HG02938 (cell line): ENCODE measurements around the gene TNFRSF18.

ENCODE experiments used
- ATAC-seq: cut with Tn5 transposase; IDR thresholded peaks from one replicate; pipeline ENCODE4 v1.9.1; 2021; ENCODE audit warnings: mild to moderate bottlenecking, moderate library complexity; ENCODE audit not compliant: unreplicated experiment

Gene TNFRSF18

DNA sequence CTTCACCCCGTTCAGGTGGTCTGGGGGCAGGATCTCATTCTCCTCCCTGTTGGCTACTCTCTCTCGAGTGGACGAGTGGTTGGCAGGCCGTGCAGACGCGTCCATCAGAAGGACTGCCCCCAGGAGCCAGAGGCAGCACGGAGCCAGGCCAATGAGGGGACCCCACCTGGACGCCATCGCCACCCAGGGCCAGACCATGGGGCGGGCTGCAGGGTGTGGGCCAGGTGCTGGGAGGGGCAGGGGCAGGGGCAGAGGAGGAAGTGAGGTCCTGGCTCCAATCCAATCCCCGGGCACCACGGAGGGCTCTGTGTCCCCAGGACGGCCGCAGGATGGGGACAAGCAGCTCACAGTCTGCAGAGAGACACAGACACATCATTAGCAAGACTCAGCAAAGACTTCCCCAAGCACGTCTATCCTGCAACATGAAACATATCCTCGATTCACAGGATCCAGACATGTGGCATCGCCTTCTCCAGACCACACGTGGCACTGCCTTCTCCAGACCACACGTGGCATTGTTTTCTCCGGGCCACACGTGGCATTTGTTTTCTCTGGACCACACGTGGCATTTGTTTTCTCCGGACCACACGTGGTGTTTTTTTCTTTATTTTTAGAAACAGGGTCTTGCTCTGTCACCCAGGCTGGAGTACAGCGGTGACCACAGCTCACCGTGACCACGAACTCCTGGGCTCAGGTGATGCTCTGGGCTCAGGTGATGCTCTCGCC, 22.4 kb upstream of the TNFRSF18 start:
- ATAC-seq = no peak

DNA sequence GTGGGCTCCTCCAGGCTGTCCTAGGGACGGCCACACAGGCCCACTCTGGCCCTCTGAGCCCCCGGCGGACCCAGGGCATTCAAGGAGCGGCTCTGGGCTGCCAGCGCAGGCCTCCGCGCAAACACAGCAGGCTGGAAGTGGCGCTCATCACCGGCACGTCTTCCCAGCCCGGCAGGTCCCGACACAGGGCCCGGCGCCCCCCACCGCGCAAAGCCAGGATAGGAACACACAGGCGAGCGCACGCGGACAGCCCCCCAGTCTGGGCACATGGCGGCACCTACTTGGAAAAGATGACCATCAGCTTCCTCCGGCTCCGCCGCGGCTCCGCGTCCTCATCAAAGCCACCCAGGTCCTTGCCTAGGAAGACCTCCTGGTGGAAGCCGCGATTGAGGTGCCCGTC, 21.8 kb upstream of the TNFRSF18 start:
- no peak for ATAC-seq

DNA sequence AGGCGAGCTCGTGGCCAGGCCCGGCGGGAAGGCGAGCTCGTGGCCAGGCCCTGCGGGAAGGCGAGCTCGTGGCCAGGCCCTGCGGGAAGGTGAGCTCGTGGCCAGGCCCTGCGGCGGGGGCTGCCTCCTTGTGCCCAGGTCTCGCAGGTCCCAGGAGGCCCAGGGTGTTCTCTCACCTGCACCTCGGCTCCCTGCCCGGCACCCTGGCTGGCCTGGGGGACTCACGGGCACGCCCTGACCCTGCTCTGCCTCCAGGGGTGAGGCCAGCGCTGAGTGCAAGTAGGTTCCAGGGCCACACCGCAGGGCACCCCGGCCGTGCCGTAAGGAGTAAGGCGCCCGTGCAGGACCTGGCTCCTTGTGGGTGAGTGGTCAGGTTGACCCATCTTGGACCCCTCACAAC, 21.0 kb upstream of the TNFRSF18 start:
- no peak for ATAC-seq

DNA sequence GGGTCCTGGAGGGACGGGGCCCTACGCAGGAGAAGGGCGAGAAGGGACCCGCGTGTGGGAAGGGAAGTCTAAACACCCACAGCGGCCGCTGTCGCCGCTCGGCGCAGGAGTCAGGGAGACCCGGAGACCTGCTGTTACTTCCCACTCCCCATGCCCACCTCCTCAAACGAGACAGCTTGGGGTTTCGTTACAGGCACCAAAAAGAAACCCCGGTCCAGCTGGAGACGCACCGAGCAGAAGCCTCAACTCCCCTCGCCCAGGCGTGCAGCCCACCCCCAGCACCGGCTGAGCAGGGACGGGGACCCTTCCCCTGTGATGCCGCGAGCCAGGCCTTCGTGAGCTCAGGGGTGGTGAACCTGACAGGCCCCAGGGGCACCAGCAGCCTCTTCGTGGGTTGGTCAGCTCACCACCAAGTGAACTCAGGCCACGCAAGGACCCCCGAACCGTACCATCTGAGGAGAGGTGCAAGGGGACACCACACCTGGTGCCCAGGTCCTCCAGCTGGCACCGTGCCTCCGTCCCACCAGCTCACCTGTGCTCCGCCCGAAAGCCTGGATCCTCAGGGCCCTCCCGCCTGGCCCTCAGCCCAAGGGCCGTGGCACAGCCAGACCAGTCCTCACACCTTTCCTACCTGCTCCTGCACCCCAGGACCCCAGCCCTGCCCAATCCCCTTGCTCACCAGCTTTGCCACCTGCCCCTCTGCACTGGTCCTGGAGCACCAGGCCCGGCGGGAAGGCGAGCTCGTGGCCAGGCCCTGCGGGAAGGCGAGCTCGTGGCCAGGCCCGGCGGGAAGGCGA, 20.4 kb upstream of the TNFRSF18 start:
- ATAC-seq = no peak

DNA sequence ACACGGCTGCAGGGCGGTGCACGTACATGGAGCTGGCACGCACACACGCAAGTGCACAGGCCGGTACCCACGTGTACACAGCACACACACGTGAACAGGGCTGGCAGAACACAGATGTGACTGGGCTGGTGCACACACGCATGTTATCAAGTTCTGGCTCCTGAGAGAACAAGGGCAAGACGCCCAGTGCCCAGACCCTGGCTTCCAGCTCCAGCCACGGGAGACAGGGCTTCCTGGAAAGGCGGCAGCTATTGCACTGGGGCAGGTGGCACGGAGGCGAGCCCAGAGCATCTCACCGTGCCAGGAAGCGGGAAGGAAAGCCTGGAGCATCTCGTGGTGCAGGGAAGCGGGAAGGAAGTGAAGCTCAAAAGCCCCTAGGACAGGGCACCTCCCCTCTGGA, 19.5 kb upstream of the TNFRSF18 start:
- no peak for ATAC-seq

DNA sequence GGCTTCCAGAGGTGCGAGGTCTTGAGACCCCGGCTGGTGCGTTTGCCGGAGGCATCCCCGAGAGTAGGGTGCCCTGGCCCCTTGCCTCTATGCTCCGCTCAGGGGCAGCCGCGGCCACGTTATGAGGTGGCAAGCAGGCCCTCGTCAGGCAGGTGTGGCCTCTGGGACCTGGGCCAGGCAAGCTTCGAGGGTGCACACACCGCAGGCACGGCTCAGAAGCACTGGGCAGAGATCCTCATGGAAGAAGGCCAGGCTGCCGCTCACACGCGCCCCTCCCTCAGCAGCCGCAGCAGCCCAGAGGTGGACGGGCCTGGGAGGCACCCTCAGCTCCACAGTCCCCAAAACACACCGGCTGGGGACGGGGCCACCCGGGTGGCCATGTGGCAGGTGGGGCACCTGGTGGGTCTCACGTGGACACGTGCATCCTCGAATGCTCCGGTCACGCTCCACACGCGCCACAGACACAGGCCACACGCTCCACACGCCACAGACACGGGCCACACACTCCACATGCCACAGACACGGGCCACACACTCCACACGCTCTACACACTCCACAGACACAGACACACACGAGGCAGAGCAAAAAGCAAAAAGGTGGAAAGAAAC, 18.9 kb upstream of the TNFRSF18 start:
- no peak for ATAC-seq

DNA sequence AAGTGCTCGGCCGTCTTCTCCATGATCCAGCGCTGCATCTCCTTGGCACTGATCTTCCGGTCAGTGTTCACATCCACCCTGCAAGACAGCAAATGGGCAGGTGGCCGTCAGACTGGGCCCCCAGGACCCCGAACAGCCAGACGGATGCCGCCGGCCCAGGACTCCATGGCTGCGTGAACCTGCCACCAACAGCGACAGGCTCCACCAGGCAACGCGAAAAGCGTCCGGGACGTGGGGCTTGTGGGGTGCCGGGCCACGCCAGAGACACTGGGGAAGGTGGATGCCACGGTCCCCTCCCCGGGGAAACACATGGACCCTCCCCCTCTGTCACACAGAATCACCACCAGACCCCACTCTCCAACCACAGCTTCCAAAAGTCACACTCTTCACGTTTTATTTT, 17.5 kb upstream of the TNFRSF18 start:
- ATAC-seq = no peak

DNA sequence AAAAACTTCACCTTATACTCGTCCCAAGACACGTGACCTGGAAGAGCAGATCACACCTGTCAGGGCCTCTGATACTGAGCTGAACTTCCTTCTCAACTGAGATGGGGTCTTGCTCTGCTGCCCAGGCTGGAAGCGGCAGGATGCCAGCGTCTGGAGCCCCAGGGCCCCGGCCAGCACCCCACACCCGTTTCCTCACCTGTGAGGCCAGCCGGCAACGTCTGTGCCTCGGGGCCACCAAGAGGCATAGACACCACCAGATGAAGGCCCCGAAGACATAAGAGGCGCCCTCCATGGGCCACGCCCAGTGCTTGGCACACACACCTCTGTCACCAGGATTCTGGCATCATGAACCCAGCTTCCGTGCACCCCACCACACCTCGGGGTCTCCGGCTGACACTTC, 16.9 kb upstream of the TNFRSF18 start:
- ATAC-seq = no peak

DNA sequence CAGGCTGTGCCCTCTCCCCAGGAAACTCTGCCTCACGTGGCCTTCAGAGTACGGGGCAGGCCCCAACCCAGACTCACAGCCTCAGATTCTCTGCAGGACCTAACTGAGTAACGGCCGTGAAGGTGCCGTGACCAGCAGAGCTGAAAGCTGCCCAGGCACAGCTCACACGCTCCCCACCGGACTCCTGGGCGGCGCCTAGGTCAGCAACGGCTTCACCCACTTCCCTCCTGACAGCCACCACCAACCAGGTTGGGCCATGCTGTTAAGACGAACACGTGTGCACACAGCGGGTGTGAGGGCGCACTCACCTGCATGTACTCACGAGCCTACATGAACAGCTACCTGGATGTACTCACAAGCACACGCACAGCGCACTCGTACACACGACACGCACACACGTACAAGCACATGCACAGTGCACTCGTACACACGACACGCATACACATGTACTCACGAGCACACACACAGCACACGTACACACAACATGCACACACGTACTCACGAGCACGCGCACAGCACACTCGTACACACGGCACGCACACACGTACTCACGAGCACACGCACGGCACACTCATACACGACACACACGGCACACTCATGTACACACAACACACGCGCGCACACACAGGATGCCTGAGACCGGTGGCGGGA, 16.3 kb upstream of the TNFRSF18 start:
- no peak for ATAC-seq

DNA sequence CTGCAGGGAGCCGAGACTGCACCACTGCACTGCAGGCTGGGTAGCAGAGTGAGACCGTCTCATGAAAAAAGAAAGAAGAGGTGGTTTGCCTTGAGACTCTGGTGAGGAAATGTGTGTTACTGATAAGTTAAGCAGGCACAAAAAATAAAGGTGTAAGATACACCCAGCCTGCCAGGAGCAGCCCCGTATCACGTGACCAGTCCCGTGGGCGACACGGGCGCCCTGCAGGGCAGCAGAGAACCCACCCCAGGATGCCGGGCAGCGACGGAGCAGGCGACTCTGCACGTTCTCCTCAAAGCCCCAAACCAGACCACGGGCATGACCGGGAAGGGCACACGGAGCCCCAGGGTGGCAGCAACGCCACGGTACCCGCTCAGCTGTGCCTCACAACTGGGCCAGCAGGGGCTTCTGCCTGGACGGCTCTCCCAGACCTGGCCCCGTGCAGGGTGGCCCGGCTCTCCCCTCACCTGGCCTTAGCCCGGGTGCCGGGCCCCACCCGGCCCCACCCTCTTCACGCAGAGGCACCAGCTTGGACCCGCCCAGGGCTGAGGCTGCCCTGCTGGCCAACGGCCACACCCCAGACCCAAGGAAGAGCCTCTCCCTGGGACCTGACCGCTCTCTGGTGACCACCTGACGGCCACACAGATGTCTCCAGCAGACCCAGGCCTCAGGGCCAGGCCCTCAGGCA, 15.6 kb upstream of the TNFRSF18 start:
- no peak for ATAC-seq

DNA sequence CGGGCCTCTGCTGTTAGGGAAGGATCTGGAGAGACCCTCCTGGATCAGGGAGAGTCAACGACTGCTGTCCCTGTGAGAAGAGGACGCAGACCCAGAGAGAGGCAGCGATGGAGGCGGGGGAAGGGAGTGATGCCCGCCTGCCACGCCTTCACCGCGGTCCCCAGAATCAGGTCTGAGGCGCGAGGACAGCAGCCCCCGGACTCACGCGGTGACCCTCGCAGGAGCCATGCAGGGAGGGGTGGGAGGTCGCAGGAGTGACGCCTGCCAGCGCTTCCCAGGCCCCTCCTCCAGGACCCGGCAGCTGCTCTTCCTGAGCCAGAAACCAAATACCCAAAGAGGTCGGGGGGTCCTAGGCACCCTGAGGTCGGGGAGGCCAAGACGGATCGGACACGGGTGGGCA, 13.8 kb upstream of the TNFRSF18 start:
- ATAC-seq = no peak

DNA sequence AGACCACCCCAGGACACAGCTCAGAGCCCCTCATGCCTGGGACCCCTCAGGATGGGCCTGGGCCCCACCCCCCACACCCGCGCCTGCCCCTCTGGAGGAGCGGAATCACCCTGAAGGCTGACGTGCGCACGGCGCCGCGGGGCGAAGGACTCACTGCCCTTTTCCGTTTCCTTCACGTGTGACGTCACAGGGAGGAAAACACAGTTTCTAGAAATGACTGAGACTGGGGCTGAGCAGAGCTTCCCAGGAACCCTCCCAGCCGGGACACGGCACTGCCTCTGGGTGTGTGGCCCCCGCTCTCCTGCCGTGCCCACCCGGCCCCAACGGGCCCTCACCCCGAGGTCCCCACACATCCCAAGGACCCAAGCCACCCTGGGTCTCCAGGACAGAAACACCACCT, 12.9 kb upstream of the TNFRSF18 start:
- ATAC-seq = no peak

DNA sequence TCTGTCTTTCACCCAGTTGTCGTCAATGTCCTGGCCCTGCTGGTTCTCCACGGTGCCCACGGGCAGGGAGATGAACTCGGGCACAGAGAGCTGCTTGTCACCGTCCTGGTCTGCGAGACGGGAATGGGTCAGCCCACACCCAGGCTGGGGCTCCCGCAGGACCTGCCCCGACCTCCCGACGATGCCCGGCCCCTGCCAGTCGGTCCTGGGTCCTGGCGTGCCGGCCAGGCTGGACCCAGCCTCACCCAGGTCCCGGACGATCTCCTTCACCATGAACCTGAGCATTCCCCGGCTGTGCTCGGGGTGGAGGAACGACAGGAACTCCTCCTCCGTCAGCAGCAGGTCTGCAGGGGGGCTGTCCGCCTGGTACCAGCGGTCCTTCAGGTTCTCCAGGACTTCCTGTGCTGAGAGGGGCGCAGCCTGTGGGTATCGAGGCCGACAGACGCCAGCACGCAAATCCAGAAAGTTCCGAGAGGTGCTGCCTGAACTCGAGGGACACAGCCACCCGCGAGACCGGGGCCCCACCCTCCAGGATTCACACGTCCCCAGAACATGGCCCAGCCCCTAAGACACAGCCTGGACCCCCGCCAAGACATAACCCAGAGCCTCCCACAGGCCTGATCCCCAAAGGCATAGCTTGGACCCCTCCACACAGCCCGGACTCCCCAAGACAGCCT, 12.3 kb upstream of the TNFRSF18 start:
- no peak for ATAC-seq

DNA sequence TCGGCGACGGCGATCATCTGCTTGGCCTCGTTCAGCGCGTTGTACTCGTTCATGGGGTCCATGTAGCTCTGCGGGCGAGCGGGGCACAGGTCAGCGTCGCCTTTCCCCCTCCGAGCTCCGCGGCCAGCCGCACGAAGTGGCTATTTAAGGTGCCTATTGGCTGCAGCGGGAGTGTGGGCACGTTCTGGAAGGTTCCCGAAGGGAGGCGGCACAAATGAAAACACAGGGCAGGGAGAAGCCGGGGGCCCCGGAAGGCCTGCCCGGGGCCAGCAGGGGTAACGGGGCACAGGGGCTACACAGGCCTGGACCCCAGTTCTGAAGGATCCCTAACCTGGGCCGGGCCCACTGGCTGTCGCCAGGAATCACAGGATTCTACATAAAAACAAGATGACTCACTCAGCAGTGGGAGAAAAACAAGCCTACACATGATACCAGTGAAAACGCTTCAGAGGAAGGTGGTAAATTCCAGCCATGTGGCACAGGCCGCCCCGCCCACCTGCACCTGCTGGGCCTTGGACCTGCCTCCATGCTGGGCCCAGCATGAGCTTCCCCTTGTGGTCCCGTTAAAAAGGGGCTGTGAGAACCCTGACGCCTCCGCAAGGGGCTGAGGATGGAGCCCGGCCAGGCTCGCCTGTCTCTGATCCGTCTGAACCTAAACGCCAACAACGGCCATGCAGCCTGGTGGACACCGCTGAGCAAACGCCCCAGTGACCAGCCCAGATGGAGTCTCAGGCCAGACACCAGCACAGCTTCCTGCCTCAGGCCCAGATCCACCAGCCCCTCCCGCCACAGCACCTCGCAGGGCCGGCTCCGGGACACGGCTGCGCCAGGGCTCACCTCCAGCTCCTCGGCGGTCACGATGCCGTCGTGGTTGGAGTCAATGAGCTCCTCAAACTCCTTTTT, 11.5 kb upstream of the TNFRSF18 start:
- no peak for ATAC-seq

DNA sequence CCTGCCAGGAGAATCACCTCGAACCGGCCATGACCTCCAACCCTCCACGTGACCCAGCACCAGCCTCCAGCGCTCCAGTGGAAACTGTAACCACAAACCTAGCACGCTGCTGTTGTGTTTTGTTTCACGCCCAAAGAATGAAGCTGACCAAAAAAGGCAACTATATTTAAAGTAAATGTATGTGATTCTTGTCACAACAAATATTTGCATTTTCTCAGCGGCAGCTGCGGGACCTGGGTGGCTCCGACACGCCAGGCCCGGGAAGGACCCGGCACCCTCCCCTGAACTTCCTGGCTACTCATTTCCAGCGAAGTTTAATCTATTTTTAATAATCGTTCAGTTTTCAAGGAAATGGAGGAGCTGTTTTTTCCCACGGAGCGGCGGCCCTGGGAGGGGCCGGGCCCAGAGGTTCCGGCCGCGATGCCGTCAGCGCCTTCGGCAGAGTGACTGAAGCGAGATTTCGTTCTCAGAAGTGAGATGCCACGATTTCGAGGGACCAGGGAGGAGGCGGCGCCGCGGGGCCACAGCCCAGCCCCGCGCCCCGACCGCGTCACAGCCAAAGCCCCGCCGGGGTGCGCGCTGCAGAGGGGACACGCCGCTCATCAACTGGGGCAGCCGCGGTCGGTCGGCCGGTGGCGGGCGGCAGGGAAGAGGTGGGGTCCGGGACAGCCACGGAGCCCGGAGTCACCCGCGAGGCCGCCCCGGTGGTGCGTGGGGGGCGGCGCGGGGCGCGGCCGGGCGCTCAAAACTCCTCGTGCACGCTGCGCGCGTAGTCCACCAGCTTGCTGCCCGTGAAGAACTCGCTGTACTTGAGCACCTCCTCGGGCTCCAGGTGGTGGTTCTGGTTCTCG, 10.6 kb upstream of the TNFRSF18 start:
- ATAC-seq = no peak

DNA sequence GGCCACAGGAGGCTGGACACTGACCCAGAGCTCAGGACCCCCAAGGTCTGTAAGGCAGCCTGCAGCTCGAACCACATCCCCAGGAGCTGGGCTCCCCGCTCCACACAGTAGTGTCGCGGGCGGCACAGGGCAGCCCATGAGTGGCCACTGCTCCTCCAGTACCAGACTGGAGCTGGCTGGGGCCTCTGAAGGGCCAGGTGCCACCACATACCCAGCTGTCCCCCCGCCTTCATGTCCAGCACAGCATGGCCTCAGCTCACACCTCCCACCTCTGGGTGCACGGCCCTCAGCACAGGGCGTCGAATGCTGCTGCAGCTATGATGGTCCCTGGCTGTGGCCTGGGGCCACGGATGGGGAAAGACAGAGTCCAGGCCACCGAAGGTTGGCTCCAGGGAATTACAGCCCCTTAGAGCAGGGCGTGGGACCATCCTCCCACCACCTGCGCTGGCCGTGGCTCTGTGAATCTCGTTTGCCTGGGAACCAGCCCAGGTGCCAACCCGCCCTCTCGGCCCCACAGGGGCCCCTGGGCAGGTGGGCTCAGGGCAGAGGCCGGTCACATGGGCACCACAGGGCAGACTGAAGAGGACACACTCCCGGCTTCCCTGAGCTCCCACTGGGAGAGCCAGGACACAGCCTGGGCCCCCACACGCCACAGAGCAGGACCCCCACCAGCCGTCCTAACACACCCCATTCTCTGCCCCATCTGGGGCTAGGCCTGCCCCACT, 9.7 kb upstream of the TNFRSF18 start:
- ATAC-seq = no peak

DNA sequence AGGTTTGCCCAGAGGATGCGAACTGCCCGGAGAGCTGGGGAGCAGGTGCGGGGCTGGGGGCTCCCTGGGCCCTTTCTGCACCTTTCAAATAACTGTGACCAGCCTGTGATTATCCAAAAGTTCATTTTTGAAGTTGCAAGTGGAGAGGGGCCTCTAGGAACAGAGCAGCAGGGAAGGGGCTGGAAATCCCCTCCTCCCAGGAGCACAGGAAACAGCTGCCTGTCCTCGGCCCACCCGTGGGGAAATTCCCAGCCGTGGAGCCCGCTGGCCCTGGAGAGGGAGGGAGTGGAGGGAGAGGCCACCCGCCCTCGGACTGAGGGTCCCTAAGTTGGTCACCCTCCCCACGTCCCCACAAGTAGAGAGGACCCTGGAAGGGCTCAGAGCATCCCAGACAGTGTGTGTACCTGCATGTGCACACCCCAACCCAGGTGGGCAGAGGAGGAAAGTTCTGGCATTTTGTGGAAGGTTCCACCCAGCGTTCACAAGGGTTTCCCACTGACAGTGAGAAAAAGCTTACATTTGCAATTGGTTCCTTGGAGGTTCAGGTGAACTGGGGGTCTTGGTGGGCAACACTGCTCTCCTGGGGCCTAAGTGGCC, 8.8 kb upstream of the TNFRSF18 start:
- no peak for ATAC-seq
